ENCODE measurements around the gene VPS18.

The VPS18 gene

GRCh38 chr15:40904552-40905201, 10.4 kb downstream of the VPS18 start:
- no peak for TF ChIP-seq ZC3H10 (CRISPR knock-in tag; IDR thresholded peaks at IDR 0.05)
- no peak for TF ChIP-seq TOX (CRISPR knock-in tag; IDR thresholded peaks at IDR 0.05; ENCODE audit: borderline replicate concordance)
- TF ChIP-seq ZNF8 (CRISPR knock-in tag; IDR thresholded peaks at IDR 0.05) = no peak
- TF ChIP-seq ARNTL (CRISPR knock-in tag; IDR thresholded peaks at IDR 0.05; ENCODE audit: borderline replicate concordance, low read depth) = no peak
- no peak for TF ChIP-seq PPARA (CRISPR knock-in tag; IDR thresholded peaks at IDR 0.05; ENCODE audit: borderline replicate concordance)
- no peak for TF ChIP-seq CSDC2 (CRISPR knock-in tag; IDR thresholded peaks at IDR 0.05)
- TF ChIP-seq, protein P1, sequence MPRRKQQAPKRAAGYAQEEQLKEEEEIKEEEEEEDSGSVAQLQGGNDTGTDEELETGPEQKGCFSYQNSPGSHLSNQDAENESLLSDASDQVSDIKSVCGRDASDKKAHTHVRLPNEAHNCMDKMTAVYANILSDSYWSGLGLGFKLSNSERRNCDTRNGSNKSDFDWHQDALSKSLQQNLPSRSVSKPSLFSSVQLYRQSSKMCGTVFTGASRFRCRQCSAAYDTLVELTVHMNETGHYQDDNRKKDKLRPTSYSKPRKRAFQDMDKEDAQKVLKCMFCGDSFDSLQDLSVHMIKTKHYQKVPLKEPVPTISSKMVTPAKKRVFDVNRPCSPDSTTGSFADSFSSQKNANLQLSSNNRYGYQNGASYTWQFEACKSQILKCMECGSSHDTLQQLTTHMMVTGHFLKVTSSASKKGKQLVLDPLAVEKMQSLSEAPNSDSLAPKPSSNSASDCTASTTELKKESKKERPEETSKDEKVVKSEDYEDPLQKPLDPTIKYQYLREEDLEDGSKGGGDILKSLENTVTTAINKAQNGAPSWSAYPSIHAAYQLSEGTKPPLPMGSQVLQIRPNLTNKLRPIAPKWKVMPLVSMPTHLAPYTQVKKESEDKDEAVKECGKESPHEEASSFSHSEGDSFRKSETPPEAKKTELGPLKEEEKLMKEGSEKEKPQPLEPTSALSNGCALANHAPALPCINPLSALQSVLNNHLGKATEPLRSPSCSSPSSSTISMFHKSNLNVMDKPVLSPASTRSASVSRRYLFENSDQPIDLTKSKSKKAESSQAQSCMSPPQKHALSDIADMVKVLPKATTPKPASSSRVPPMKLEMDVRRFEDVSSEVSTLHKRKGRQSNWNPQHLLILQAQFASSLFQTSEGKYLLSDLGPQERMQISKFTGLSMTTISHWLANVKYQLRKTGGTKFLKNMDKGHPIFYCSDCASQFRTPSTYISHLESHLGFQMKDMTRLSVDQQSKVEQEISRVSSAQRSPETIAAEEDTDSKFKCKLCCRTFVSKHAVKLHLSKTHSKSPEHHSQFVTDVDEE (CRISPR knock-in tag; IDR thresholded peaks at IDR 0.05) = no peak
- TF ChIP-seq OSR1 (CRISPR knock-in tag; IDR thresholded peaks at IDR 0.05) = no peak
- TF ChIP-seq ZNF565 (CRISPR knock-in tag; conservative IDR thresholded peaks at IDR 0.05; ENCODE audit: low read depth) = no peak
- TF ChIP-seq, protein P2, sequence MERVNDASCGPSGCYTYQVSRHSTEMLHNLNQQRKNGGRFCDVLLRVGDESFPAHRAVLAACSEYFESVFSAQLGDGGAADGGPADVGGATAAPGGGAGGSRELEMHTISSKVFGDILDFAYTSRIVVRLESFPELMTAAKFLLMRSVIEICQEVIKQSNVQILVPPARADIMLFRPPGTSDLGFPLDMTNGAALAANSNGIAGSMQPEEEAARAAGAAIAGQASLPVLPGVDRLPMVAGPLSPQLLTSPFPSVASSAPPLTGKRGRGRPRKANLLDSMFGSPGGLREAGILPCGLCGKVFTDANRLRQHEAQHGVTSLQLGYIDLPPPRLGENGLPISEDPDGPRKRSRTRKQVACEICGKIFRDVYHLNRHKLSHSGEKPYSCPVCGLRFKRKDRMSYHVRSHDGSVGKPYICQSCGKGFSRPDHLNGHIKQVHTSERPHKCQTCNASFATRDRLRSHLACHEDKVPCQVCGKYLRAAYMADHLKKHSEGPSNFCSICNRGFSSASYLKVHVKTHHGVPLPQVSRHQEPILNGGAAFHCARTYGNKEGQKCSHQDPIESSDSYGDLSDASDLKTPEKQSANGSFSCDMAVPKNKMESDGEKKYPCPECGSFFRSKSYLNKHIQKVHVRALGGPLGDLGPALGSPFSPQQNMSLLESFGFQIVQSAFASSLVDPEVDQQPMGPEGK (CRISPR knock-in tag; IDR thresholded peaks at IDR 0.05; ENCODE audit: borderline replicate concordance) = no peak
- no peak for TF ChIP-seq SNAI2 (CRISPR knock-in tag; IDR thresholded peaks at IDR 0.05)
- no peak for ATAC-seq

DNA sequence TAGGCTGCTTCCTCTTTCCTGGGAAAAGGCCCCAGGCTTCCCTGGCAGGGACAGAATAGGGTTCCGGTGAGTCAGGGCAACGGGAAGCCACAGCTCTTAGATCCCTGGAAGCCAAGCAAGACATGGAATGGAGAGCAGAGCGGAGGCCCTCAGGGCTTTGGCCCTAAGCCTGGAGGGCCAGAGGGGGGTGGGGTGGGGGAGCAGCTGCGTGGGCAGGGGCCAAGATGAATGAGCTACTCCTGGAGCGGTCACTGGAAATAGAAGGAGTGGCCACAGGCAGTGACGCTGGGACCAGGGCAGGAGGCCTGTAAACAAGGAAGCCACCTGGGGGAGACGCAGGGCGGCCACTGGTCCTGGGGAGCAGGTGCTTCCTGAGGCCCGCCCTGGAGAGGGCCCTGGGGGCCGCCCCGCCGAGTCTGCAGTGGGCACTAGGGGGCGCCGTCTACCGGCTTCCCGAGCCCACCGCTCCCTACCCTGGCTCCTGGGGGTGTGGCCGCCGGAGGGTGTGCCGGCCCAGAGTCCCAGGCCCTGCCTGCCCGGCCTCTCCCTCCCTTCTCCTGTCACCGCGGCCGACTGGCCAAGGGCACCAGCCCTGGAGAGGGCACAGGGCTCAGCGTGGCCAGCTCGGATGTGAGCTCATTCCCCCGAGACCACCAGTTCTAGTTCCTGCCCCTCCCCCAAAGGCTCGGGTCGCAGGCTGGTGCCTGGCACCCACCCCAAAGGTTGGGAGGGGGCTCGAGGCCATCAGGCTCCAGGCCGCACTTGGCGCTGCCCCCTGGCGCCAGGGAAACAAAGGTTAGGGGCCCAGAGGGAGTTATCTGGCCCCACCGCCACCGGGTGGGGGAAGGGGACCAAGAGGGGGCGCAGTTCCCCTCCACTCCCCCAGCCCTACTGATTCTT, 12.1 kb downstream of the VPS18 start:
- ATAC-seq = peak; percentile 89
- TF ChIP-seq RARB (CRISPR knock-in tag; IDR thresholded peaks at IDR 0.05) (no peak), SNAI2 (CRISPR knock-in tag; IDR thresholded peaks at IDR 0.05) (no peak), CSDC2 (CRISPR knock-in tag; IDR thresholded peaks at IDR 0.05) (no peak), GLIS3 (CRISPR knock-in tag; IDR thresholded peaks at IDR 0.05) (no peak; the same call in 1 of the 2 replicates), ZC3H10 (CRISPR knock-in tag; IDR thresholded peaks at IDR 0.05) (no peak), BACH2 (CRISPR knock-in tag; IDR thresholded peaks at IDR 0.05; ENCODE audit: borderline replicate concordance) (no peak), PPARA (CRISPR knock-in tag; IDR thresholded peaks at IDR 0.05; ENCODE audit: borderline replicate concordance) (no peak), CSRNP3 (CRISPR knock-in tag; IDR thresholded peaks at IDR 0.05) (no peak), POU6F1 (CRISPR knock-in tag; IDR thresholded peaks at IDR 0.05; ENCODE audit: borderline replicate concordance, low read depth) (no peak), ESRRG (CRISPR knock-in tag; IDR thresholded peaks at IDR 0.05) (no peak), ZNF8 (CRISPR knock-in tag; IDR thresholded peaks at IDR 0.05) (no peak), TCF4 (CRISPR knock-in tag; IDR thresholded peaks at IDR 0.05; ENCODE audit: borderline replicate concordance) (no peak), ZNF70 (CRISPR knock-in tag; IDR thresholded peaks at IDR 0.05) (no peak)
- TF ChIP-seq, protein P1 (CRISPR knock-in tag; IDR thresholded peaks at IDR 0.05) = no peak
- TF ChIP-seq, protein P2 (CRISPR knock-in tag; IDR thresholded peaks at IDR 0.05; ENCODE audit: borderline replicate concordance) = no peak
- TF ChIP-seq, protein P3, sequence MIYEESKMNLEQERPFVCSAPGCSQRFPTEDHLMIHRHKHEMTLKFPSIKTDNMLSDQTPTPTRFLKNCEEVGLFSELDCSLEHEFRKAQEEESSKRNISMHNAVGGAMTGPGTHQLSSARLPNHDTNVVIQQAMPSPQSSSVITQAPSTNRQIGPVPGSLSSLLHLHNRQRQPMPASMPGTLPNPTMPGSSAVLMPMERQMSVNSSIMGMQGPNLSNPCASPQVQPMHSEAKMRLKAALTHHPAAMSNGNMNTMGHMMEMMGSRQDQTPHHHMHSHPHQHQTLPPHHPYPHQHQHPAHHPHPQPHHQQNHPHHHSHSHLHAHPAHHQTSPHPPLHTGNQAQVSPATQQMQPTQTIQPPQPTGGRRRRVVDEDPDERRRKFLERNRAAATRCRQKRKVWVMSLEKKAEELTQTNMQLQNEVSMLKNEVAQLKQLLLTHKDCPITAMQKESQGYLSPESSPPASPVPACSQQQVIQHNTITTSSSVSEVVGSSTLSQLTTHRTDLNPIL (CRISPR knock-in tag; IDR thresholded peaks at IDR 0.05; ENCODE audit: low read depth) = no peak

All from SK-N-SH treated with all-trans-retinoic acid at 6 μM for 48 hours (cell line).